HTR-8/SVneo (cell line): ENCODE results near the gene RIPK4.
"Not testable (repeated sequence)": the region's sequence is repeated elsewhere in the genome, so short reads cannot be mapped to it uniquely, and the experiment has no call there.

Experiments
- DNase-seq: peaks from one replicate; pipeline ENCODE4 v3.0.0; 2011; ENCODE audit warnings: low spot score, mixed read lengths; ENCODE audit not compliant: insufficient read length
- FAIRE-seq: peaks from 2 replicates; lab custom pipeline; 2011; peaks lifted over from hg19 to GRCh38; lab: Jason Lieb, UNC

Gene RIPK4

DNA sequence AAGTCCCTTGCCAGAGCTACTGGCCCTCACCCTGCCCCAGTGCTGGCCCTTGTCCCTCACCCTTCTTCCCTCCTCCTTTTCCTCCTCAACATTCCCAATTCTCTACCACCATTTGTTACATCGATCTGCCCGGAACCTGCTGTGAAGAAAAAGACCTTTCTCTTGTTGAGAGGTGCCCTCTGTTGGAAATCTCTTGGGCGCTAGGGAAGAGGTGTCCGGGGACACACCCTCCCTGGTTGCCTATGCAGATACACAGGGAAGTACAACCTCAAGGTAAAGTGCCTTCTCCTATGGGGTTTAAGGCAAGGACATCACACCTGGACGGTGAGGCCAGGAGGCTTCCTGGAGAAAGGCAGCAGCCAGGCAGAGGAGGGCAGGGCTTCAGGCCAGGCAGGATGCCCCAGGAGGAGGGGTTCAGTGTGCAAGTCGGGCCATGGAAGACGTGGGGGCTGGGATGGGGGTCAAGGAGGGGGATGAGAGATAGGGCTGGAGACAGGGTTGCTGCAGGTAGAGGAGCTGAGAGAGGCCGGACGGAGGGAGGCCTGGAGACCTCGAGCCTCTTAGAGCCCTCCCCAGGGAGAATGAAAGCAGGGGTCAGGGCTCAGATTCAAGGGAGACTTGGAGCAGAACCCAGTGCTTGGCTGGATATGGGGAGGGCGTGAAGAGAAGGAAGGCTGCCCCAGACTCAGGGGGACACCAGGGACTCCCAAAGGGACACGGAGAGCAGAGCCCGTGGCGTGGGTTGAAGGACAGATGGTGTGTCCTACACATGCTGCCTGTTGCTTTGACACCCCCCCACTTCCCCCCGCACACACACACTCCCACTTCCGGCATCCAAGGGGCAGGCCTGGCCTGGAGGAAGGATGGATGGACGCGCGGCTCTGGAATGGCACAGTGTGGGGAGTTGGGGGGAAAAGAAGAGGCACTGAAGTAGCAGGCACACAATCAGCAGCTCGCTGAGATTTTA, 44.5 kb downstream of the RIPK4 start:
- FAIRE-seq, result no peak

DNA sequence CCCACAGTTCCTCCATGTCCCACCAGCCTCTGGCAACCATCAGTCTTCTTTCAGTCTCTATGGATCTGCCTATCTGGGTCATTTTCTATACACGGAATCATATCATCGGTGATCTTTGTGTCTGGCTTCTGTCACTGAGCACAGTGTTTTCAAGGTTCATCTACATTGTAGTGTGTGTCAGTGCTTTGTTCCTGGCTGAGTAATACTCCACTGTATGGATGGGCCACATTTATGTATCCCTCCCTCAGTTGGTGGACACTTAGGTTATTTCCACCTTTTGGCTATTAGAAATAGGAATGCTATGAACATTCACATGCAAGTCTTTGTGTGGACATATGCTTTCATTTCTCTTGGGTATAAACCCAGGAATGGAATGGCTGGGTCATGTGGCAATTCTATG, 46.6 kb downstream of the RIPK4 start:
- no peak for DNase-seq
- FAIRE-seq, result no peak

More for the DNA sequence above, 44.5 kb downstream of the RIPK4 start:
- no peak for DNase-seq

DNA sequence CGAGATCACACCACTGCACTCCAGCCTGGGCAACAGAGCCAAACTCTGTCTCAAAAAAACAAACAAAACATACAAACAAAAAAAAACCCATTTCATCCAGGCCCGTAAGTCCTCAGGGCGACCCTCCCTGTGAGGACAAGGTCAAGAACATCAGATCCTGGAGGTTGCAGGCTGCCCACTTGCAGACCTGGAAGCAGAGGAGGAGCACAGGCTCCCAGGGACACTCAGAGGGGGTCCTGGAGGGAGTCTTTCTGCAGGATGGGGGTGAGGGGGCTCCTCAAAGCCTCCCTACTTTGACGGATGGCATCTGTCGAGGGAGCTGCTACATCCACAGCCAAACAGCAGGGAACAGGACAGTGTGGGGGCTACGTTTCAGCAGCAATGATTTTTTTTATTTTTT, 47.2 kb downstream of the RIPK4 start:
- DNase-seq (no peak), FAIRE-seq (no peak)

DNA sequence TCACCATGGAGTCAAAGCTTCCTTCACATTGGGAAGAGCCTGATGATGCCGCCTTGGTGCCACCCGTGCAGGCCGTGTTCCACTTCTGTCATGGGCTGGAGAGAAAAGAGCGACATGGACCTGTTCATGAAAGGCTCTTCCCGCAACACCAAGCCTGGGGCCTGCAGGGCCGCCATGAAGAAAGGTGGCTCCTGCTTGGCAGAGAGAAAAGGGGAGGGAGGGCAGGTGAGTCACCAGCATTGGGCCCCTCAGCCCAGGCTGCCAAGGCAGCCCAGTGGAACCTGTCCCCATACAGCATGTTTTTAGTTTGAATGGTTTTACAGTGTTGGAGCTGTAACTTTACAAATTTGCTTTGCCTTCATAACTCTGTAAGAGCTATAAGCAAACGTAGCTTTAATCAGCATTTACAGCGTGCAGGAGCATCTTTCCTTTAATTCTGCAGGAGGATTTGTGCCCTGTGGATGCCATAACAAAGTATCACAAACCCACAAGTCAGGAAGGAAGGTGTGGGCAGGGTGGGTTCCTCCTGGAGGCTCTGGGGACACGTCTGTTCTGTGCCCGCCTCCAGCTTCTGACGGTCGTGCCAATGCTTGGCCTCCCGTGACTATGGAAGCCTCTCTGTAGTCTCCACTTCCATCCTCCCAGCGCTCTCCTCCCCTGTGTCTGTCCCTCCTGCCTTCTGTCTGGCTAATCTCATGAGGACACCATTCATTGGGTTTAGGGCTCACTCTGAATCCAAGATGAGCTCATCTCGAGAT, 49.1 kb downstream of the RIPK4 start:
- no peak for DNase-seq
- no peak for FAIRE-seq

DNA sequence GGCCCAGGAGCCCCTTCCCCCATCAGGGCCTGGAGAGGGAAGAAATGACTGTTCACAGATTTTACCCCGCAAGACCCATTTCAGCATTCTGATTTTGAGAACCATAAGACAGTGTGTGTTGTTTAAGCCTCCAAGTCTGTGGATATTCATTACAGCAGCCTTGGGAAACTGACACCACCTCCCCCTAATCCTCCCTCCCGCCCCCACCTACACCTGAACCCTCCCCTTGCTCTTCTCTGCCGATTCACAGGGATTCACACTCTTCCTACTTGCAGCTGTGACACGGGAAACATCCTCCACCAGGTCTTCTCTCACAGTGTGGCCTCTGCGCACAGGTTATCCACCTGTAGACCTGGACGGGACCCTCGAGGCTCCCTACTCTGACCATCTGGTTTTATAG, 50.1 kb downstream of the RIPK4 start:
- no peak for DNase-seq
- FAIRE-seq, result no peak

DNA sequence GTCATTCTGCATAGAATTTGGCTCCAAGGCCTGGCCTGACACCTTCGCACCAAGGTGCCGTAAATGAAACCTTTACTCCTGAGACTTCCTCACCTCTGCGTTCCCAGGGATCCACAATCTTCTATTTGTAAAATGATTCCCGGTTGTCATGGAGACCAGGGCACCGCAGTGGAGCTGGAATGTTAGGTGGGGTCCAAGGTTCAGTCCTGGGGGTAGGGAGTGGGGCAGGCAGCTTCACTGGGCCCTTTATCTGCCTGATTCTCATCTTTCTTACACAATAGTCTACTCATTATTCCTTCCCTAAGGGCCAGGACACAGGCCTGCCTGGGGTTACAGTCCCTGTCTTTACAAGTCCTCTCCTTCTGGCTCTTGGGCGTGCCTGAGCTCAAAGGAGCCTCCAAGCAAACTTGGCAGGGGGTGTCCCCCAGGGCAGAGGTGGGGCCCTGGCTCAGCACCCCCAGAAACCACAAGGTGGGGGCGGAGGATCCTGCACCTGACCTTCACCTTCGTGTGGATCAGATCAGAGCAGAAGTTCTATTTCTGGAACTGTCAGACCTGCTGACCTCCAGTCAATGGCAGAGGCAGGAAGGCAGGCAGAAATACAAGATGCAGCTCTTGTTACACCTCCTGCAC, 51.1 kb downstream of the RIPK4 start:
- DNase-seq, result no peak
- no peak for FAIRE-seq

DNA sequence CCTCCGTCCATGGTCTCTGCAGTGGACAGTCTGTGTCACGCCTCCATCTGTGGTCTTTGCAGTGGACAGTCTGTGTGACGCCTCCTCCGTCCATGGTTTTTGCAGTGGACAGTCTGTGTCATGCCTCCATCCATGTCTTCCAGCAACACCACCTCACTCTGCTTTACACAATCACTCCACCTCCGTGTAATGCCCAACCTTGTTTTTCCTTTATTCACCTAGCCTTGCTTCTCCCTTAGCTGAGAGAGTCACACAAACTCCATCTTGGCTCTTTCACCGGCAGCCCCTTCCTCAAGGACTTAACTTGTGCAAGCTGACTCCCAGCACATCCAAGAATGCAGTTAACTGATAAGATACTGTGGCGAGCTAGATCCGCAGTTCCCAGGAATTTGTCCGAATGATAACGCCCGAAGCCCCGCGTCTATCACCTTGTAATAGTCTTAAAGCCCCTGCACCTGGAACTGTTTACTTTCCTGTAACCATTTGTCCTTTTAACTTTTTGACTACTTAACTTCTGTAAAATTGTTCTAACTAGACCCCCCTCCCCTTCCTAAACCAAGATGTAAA, 52.5 kb downstream of the RIPK4 start:
- not testable (repeated sequence) for FAIRE-seq

DNA sequence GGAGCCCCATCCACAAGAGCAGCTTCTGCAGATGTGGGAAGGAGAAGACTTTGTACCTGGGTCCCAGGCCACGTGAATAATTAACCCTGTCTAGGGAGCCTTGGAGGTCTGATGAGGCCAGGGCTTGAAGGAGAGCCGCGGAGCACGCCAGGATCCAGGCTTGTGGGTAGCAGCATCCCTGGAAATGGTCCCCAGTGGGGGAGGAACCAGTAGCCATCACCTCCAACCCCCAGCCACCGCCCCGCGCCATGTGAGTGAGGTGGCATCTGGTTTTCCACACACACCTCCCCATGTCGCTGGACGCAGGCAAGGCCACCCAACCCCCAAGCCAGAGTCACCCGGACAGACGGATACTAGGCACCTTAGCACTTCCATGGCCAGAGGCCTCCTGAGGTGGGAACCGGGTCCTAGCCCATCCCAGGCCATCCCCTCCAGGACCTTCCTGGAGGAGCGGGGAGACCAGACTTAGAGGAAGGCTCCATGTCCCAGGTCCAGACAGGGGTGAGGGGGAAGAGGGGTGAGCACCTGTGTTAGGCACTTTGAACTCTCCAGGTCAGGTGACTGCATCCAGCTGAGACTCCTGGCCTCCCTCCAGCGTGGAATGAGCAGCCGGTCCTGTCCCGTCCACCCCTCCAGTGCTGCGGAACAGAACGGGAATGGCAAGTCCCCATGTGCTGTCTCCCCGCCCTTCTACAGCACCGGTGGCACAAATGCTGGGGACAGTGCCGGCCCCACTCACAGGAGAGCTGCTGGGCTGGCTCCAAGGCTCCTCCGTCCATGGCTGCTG, 53.2 kb downstream of the RIPK4 start:
- no peak for FAIRE-seq
- DNase-seq, result no peak

More for the DNA sequence above, 52.5 kb downstream of the RIPK4 start:
- not testable (repeated sequence) for DNase-seq

DNA sequence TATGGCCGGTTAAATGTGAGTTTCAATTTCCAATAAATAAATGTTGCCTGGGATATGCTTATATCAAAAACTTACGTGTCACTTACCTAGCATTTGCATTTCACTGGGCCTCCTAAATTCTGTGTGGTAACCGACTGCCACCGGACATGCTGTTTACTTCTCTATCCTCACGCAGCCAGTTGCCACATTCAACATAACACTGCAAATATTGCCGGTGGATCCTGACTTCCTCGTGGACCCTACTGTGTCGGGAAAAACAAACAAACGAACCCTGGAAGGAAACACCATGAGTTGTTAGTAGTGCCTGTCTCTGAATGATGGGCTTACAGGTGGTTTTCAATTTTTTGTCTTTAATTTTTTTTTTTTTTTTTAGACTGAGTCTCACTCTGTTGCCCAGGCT, 54.1 kb downstream of the RIPK4 start:
- no peak for FAIRE-seq
- DNase-seq, result no peak

DNA sequence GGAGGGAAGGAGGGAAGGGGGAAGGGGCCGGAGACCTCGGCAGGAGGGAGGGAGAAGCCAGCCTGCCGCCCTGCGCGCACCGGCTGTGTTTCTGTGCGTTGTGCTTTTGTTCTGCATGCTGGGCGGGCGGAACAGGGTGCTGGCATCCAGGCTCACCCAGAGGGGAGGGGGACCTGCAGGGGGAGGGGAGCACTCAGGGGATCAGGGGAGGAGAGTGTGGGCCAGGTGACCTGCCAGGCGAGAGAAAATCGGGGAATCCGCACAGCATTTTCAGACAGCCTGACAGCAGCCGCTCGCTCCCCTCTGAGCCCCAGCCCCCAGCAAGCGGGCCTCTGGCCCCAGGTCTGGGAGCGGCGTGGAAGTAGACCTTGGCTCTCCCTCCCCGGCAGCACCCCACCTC, 54.7 kb downstream of the RIPK4 start:
- FAIRE-seq, result no peak
- DNase-seq, result no peak

DNA sequence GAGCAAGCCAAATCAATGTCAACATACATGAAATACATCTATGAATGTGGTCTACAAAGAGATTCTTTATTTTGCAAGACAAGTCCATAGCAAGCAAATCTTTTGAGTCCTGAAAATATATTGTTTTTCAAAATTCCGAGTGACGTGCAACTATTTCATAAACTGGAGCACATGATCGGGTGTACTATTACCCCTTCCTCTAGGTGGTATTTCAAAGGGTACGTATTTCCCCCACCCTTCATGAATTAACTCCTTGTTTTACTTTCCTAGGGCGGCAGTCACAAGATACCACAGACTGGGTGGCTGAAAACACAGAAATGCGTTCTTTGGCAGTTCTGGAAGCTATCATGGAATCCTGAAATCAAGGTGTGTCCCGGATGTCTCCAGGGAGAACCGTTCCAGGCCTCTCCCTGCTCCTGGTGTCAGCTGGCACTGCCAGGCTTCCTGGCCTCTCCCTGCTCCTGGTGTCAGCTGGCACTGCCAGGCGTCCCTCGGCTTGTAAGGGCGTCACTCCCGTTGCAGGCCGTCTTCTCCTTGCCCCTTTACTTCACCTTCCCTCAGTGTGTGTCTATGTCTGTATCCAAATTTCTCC, 55.3 kb downstream of the RIPK4 start:
- no peak for DNase-seq
- no peak for FAIRE-seq

DNA sequence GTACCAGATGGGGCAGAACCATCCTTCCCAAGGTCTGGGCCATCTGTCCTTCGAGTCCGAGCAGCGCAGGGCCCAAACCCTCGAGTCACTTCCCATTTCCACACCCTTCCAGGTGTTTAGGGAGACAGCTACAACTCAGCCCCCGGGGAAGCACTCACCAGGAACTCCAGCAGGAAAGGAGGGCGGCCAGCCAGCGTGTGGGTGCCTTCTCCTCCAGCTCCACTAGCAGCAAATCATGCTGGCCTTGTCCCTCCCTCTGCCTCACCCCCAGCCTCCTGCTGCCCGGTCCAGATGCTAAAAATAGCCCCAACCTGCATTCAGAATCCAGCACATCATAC, 56.1 kb downstream of the RIPK4 start:
- no peak for FAIRE-seq
- DNase-seq, result no peak

DNA sequence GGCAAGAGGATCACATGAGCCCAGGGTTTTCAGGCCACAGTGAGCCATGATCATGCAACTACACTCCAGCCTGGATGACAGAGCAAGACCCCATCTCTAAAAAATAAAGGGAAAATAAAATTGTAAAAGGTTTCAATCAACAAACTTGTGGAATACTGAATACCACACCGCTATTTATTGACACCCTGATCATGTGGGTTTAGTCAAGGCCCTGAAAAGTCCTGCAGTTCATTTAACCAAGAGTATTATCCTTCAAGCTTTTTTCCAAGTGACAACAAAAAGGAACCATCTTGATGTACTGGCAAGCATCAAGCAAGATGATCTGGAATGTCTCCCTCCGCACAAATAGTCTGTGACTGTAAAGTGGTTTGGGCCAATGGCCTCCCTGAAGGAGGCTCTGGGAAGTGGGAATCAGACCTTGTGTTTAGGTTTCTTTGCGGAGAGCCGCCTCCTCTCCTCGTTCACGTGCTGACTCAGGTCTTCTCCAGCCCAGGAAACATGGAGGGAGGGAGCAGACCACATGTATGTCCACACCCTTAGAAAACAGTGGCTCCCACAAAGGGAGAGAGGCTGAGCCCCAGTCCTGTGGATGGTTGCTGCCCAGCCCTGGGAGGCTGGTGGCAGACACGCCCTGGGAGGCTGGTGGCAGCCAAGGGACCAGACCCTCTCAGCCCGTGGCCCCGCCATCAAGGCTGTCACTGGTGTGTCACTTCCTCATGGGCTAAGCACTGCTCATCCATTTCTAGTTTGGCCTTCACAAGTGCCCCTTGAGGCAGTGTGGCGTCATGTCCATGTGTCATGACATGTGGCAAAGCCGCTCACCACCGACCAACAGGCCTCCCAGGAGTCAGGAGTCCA, 56.7 kb downstream of the RIPK4 start:
- FAIRE-seq, result no peak
- no peak for DNase-seq

DNA sequence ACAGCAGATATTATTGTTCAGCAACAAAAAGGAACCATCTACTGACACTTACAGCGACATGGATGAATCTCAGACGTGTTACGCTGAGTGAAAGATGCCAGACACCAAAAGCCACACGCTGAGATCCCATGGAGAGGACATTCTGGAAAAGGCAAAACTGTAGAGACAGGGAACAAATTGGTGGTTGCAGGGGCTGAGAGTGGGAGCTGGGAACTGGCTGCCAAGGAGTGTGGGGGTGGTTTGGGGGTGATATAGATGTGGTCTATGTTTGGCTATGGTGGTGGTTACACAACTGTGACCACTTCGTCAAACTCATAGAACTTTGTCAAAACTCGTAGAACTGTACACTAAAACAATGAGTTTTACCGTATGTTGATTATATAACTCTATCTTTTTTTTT, 57.7 kb downstream of the RIPK4 start:
- DNase-seq (no peak), FAIRE-seq (no peak)

DNA sequence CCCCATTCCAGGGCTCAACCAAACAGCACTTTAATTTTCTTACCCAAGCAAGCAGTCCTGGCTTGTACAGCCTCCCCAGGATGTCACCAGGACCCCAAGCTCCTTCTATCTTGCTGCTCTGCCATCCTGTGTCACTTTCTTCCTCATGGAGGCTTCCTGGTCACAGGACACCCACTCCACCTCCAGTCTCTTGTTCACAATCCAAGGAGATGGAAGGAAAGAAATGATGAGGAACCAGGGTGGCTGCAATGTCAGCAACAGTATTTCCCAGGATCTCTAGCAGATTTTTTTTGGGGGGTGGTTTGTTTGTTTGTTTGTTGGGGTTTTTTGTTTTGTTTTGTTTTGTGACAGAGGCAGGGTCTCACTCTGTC, 58.9 kb downstream of the RIPK4 start:
- FAIRE-seq (no peak), DNase-seq (no peak)

DNA sequence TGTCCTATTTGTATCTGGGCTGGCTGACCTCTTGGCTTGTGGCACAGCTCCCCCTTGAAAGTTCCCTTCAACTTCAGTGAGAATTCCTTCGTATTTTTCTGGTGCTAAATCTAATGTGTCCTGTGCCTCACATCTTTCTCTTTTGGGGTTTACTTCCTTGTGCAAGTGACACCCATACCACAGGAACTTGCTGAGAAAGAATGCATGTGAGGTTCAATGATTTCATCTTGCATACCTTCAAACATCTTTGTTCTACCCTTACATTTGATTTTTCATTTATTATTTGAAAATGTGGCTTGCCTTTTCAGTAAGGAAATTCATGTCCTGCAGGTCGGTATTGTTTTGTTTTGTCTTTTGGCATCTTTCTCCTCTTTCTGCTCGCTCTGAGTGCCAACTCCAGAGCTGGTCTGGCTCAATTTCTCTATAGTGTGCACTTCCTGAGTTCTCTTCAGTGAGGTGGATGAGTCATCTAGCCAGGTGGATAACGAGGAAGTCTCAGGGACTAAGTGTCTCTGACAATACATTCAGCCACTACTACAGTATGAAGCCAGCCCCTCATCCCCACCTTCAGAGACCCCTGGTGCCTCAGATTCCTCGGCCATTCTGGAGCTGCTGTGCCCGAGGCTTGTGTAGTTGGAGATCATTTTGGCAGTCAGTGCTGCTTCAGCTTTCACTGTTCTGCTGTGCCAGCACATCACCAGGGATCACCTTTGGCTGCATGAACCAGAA, 59.5 kb downstream of the RIPK4 start:
- FAIRE-seq, result no peak
- no peak for DNase-seq

DNA sequence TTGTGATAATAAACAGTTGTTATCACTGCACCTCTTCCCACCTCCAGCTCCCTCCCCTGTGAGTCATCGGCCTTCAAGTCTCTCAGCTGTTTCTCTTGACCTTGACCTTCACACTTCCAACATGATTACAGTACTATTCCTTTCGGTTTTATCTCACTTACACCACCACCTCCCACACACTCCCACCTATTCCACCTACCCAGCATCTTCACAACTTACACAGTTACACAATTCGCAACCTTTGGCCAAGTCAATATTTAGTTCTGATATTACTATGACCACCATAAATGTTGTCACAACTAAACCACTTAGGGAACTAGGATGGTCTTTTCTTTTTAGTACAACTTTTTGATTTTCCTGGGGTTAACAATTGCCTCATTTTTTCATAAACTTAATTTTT, 60.2 kb downstream of the RIPK4 start:
- DNase-seq (no peak), FAIRE-seq (no peak)

DNA sequence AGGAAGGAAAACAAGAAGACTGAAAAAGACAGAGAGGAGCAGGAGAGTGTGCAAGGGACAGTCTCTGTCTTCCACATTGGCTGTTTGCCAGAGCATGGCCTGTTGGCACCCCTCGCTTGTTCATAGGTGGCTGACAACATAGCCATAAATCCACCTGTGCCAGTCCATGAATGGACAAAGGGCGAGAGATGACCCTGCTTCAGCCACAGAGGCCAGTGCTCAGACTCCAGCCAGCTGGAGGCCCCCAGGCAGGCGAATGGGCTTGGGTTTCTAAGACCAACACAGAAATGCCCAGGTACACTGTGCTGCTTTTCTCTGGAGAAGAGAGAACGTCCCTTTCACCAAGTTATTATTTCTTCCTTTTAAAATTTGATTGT, 60.6 kb downstream of the RIPK4 start:
- no peak for DNase-seq

More for the DNA sequence above, 60.6 kb downstream of the RIPK4 start:
- no peak for FAIRE-seq
